Type B pancreatic cell (in vitro differentiated cells): Measurements from ENCODE around the gene MPDZ. TPM values are rescaled to one million over a fixed set of nuclear protein-coding genes. Genes with fewer than 3 reads are reported as not detected.

ENCODE experiments used
- DNase-seq: peaks from one replicate; pipeline ENCODE4 v3.0.0; 2021; ENCODE audit warnings: mixed read lengths; ENCODE audit not compliant: unreplicated experiment; ENCODE audit errors: extremely low spot score
- H3K27ac Mint-ChIP-seq: 2 replicates; pipeline ENCODE4 v1.8.0; 2021; ENCODE audit warnings: mild to moderate bottlenecking, mixed read lengths
- H3K27me3 Mint-ChIP-seq: 2 replicates; pipeline ENCODE4 v1.8.0; 2021; ENCODE audit warnings: mixed read lengths
- H3K36me3 Mint-ChIP-seq: 2 replicates; pipeline ENCODE4 v1.8.0; 2021; ENCODE audit warnings: mixed read lengths
- H3K4me1 Mint-ChIP-seq: one replicate; pipeline ENCODE4 v1.8.0; 2021; ENCODE audit warnings: mixed read lengths; ENCODE audit not compliant: unreplicated experiment
- H3K4me3 Mint-ChIP-seq: 2 replicates; pipeline ENCODE4 v1.8.0; 2021; ENCODE audit warnings: mild to moderate bottlenecking, mixed read lengths
- H3K9me3 Mint-ChIP-seq: 2 replicates; pipeline ENCODE4 v1.8.0; 2021; ENCODE audit warnings: mixed read lengths
- total RNA-seq: library from RNA; stranded (reverse); gene quantifications from 2 replicates; pipeline ENCODE4 v1.2.1, GENCODE V29; 2021; ENCODE audit warnings: low replicate concordance
- TF ChIP-seq, protein P1 (sequence below): fragments of 200-600 bp; sonication (generic); conservative IDR thresholded peaks from 2 replicates; pipeline ENCODE4 v1.5.0; 2021; ENCODE audit warnings: antibody characterized with exemption, mild to moderate bottlenecking

MPDZ gene
- total RNA-seq, 1 donor from 2014 or later: 53.0 TPM

DNA sequence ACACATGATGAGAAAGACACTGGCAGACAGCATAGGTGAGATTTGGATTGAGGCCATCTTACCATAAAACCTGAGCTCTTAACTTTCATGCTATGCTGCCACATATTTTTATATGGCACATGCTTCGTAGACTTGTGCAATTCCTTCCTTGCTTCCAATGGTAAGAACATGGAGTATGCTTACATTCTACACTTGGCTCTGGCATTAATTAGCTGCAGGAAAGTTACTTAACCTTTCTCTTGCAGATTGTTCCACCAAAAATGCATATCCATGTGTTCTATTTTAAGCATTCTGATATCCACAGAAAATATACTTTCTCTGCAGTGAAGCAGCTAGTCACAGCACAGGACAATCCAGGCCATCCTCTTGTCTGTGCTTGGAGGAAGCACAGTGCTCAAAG, 119.4 kb downstream of the MPDZ start:
- no peaks in the 10 kb centered on the region for H3K9me3 Mint-ChIP-seq
- DNase-seq: no peak
- H3K27ac Mint-ChIP-seq: no peak overlapping the region
- no peaks in the 10 kb centered on the region for H3K27me3 Mint-ChIP-seq
- no peaks in the 10 kb centered on the region for H3K4me1 Mint-ChIP-seq
- peaks cover 17% of the 10 kb centered on the region for H3K36me3 Mint-ChIP-seq
- TF ChIP-seq, protein P1, sequence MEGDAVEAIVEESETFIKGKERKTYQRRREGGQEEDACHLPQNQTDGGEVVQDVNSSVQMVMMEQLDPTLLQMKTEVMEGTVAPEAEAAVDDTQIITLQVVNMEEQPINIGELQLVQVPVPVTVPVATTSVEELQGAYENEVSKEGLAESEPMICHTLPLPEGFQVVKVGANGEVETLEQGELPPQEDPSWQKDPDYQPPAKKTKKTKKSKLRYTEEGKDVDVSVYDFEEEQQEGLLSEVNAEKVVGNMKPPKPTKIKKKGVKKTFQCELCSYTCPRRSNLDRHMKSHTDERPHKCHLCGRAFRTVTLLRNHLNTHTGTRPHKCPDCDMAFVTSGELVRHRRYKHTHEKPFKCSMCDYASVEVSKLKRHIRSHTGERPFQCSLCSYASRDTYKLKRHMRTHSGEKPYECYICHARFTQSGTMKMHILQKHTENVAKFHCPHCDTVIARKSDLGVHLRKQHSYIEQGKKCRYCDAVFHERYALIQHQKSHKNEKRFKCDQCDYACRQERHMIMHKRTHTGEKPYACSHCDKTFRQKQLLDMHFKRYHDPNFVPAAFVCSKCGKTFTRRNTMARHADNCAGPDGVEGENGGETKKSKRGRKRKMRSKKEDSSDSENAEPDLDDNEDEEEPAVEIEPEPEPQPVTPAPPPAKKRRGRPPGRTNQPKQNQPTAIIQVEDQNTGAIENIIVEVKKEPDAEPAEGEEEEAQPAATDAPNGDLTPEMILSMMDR: no peak
- H3K4me3 Mint-ChIP-seq: no peak overlapping the region

DNA sequence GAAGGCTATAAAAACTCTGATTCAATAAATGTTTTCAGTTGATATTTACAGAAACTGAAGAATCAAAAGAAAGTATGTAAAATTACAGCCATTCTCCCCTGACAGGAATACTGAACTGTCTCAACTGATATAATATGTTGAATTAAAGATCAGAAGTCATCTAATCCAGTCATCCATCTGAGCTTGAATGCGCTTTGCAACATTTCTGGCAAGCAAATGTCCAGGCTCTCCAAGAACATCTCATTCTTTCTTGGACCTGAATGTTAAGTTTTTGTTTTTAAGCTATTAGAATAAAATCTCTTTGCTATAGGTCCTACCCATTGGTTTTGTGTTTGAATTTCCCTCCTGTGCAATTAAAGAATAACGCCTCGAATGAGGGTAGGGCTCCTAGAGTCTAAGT, 120.5 kb downstream of the MPDZ start:
- H3K4me1 Mint-ChIP-seq: no peaks in the 10 kb centered on the region
- H3K36me3 Mint-ChIP-seq: peaks cover 17% of the 10 kb centered on the region
- no peak overlapping the region for H3K27ac Mint-ChIP-seq
- no peaks in the 10 kb centered on the region for H3K27me3 Mint-ChIP-seq
- no peak for DNase-seq
- TF ChIP-seq, protein P1: no peak
- H3K4me3 Mint-ChIP-seq: no peak overlapping the region
- no peaks in the 10 kb centered on the region for H3K9me3 Mint-ChIP-seq

DNA sequence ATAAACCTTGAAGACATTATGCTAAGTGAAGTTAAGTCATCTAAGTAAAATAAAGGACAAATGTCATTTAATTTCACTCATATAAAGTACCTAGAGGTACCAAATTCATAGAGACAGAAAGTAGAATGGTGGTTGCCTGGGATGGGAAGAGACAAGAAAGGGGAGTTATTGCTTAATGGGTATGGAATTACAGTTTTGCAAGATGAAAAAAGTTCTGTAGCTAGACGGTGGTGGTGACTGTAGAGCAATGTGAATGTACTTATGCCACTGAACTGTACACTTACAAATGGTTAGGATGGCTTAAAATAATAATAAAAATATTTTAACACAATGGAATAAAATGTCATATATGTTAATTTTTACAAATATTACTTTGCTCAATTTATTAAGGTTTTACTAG, 128.0 kb downstream of the MPDZ start:
- no peaks in the 10 kb centered on the region for H3K27me3 Mint-ChIP-seq

DNA sequence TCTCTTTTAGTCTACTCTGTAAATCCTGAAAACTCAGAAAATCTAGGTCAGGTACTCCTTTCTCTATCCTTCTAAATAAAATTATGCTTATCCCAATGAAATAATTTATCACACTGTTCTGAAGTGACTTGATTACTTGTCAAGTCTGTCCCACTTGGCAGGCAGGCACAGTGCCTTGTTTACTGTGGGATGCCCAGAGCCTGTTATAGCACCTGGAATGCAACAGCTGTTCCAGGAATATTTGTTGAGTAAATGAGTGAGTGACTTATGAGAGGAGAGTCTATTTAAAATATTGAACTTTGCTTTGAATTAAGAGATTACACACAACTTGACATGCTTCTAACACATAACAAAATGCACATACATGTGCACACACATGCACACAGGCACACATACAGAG, 130.0 kb downstream of the MPDZ start:
- Mint-ChIP-seq H3K27me3 (no peaks in the 10 kb centered on the region), H3K9me3 (no peaks in the 10 kb centered on the region), H3K4me1 (peaks cover 2% of the 10 kb centered on the region), H3K27ac (no peak overlapping the region), H3K36me3 (peaks cover 31% of the 10 kb centered on the region), H3K4me3 (no peak overlapping the region)
- TF ChIP-seq, protein P1: no peak
- no peak for DNase-seq

More for the DNA sequence above, 128.0 kb downstream of the MPDZ start:
- H3K27ac Mint-ChIP-seq: no peak overlapping the region
- TF ChIP-seq, protein P1: no peak
- no peaks in the 10 kb centered on the region for H3K9me3 Mint-ChIP-seq
- H3K4me1 Mint-ChIP-seq: no peaks in the 10 kb centered on the region
- H3K4me3 Mint-ChIP-seq: no peak overlapping the region
- peaks cover 35% of the 10 kb centered on the region for H3K36me3 Mint-ChIP-seq
- DNase-seq: no peak

DNA sequence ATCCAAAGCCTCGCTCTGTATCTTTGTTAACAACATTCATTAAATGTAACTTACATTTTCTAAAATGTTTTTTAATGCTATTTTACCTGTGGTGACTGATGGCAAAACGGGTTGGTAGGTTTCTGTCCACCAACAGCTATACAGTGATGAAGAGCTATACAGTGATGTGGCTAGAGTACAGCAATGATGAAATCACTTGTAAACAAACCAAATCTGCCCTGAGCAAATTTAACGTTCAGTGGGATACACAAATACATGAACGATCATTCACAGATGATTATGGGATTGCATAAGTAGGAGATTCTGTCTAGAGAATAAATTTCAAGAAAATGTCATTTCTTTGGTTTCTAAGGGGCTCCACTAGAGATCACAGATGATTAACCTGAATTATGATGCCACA, 132.7 kb downstream of the MPDZ start:
- H3K4me3 Mint-ChIP-seq: no peak overlapping the region
- peaks cover 20% of the 10 kb centered on the region for H3K36me3 Mint-ChIP-seq
- H3K27me3 Mint-ChIP-seq: no peaks in the 10 kb centered on the region
- no peak overlapping the region for H3K27ac Mint-ChIP-seq
- peaks cover 11% of the 10 kb centered on the region for H3K4me1 Mint-ChIP-seq
- no peak for DNase-seq
- TF ChIP-seq, protein P1: no peak
- H3K9me3 Mint-ChIP-seq: no peaks in the 10 kb centered on the region

DNA sequence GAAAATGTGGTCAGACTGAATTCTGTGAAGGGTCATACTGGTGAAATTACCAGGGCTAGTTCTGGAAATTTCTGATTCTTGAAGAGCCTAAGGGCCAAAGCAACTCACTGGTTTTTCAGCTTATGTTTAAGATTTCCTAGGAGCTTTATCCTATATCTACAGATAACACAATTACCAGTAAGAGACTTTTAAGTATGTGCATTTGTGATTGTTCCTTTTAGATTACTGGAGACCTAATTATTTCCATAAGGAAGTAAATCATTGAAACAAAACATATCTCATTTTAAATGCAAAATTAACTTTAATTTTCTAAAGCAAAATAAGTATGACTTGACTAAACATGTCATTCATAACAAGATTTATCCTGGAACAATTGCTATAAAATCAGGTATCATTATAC, 134.2 kb downstream of the MPDZ start:
- Mint-ChIP-seq H3K4me1 (peaks cover 20% of the 10 kb centered on the region), H3K4me3 (no peak overlapping the region), H3K36me3 (peaks cover 12% of the 10 kb centered on the region), H3K27me3 (no peaks in the 10 kb centered on the region), H3K9me3 (no peaks in the 10 kb centered on the region), H3K27ac (no peak overlapping the region)
- DNase-seq: no peak
- TF ChIP-seq, protein P1: no peak
